ENCODE results near the gene XYLT1. TPM values are rescaled to one million over a fixed set of nuclear protein-coding genes. Genes with fewer than 3 reads are reported as not detected.

The XYLT1 gene
- total RNA-seq, 4 donors from 2014 or later = 20.0 to 43.0 (median 27.4) TPM

GRCh38 chr16:17373533-17373932, 97.2 kb downstream of the XYLT1 start:
- no peak for TF ChIP-seq CTCF (IDR thresholded peaks at IDR 0.05)
- no peak for ATAC-seq (ENCODE audit: low FRiP score)

DNA sequence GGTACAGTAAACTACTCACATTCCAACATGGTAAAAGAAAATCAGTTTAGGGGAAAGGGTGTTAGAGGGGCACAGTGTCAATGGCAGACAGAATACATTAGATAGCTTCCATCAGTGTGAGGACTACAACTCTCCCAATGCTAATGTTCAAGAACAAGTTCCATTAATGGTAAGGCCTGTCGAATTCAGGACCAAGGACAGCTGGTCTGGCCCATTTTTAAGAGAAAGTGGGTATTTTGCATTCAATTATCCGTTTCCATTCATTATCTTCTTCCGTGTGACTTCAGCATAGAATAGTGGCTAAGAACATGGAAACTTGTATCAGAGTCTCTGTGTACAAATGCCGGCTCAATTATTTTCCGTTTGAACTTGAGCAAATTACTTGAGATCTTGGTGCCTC, 98.4 kb downstream of the XYLT1 start:
- no peak for TF ChIP-seq CTCF (IDR thresholded peaks at IDR 0.05)
- ATAC-seq (ENCODE audit: low FRiP score) = no peak
- no peak for DNase-seq (ENCODE audit: low spot score)

More at GRCh38 chr16:17373533-17373932, 97.2 kb downstream of the XYLT1 start:
- no peak for DNase-seq (ENCODE audit: low spot score)

- no peak for ATAC-seq (ENCODE audit: low FRiP score)
- no peak for TF ChIP-seq CTCF (IDR thresholded peaks at IDR 0.05)
- DNase-seq (ENCODE audit: low spot score) = no peak
Observed at GRCh38 chr16:17371299-17371698, 99.5 kb downstream of the XYLT1 start.

GRCh38 chr16:17370731-17371285, 100.0 kb downstream of the XYLT1 start:
- ATAC-seq (ENCODE audit: low FRiP score) (no peak), DNase-seq (ENCODE audit: low spot score) (no peak)
- no peak for TF ChIP-seq CTCF (IDR thresholded peaks at IDR 0.05)

DNA sequence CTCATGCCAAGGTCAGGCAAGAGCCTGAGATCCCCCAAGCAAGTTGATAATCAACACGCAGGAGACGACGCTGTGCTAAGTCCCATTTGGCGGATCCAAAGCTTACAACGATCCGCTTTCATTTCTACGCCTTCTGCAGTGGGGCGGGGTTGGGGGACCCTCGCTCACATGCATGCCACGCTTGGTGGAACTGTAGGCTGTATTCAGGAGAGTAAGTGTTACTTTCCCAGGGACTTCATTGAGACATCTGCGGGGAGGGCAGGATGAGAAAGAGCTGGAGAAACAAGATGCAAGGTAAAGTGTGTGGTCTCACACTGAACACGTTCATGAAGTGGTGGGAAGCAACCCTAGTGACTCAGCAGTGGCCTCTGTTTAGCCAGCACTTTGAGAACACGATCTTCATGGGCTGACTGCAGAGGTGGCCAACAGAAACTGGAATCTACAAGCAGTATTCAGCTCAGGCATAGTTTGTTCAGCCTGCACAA, 100.5 kb downstream of the XYLT1 start:
- no peak for ATAC-seq (ENCODE audit: low FRiP score)
- no peak for TF ChIP-seq CTCF (IDR thresholded peaks at IDR 0.05)
- DNase-seq (ENCODE audit: low spot score) = no peak

- ATAC-seq (ENCODE audit: low FRiP score) (peak; percentile 7), DNase-seq (ENCODE audit: low spot score) (no peak)
- no peak for TF ChIP-seq CTCF (IDR thresholded peaks at IDR 0.05)
Observed at GRCh38 chr16:17369421-17370222, 101.1 kb downstream of the XYLT1 start.

- no peak for ATAC-seq (ENCODE audit: low FRiP score)
- DNase-seq (ENCODE audit: low spot score) = no peak
- TF ChIP-seq CTCF (IDR thresholded peaks at IDR 0.05) = no peak
Observed at GRCh38 chr16:17368951-17369350, 101.8 kb downstream of the XYLT1 start.
